T-helper 1 cell (primary cell): ENCODE measurements around the gene EHBP1L1.

ENCODE experiments used
- DNase-seq, 5 donors: peaks; one replicate each; pipeline ENCODE4 v3.0.0-alpha.2; 2012 to 2020

Gene EHBP1L1

GRCh38 chr11:65546217-65546958 is 29.5 kb upstream of the EHBP1L1 start:
- peak; percentile 94 to 99 (median 97) for DNase-seq

DNA sequence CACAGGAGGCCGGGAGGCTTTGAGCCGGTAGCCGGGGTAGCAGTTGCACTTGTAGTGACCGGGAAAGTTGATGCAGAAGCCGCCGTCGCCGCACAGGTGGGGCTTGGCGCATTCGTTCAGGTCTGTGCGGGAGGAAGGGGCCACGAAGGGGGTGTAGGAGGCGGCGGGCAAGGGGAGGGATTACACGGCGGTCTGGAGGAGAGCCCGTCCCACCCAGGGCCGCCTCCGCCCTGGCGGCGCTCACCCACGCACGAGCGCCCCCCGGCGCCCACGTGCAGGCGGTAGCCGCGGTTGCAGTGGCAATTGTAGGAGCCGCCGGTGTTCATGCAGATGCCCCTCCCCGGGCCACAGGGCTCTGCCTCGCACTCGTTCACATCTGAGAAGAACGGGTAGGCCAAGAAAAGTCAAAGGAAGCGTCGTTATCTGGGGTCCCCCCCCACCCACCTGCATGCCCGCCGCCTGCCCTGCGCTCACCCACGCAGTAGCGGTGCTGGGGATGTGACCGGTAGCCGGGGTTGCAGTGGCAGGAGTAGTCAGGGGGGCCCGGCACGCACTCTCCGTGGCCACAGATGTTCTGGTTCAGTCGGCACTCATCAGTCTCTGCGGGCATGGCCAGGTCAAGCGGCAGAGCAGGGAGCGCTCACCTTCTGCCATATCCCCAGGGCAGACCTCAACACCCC is 28.3 kb upstream of the EHBP1L1 start:
- DNase-seq = peak in 2 of 5 donors; percentile 27 to 54

- no peak for DNase-seq
Observed at GRCh38 chr11:65548395-65548794, 27.5 kb upstream of the EHBP1L1 start.

- DNase-seq = no peak
Observed at GRCh38 chr11:65549096-65549495, 26.8 kb upstream of the EHBP1L1 start.

DNA sequence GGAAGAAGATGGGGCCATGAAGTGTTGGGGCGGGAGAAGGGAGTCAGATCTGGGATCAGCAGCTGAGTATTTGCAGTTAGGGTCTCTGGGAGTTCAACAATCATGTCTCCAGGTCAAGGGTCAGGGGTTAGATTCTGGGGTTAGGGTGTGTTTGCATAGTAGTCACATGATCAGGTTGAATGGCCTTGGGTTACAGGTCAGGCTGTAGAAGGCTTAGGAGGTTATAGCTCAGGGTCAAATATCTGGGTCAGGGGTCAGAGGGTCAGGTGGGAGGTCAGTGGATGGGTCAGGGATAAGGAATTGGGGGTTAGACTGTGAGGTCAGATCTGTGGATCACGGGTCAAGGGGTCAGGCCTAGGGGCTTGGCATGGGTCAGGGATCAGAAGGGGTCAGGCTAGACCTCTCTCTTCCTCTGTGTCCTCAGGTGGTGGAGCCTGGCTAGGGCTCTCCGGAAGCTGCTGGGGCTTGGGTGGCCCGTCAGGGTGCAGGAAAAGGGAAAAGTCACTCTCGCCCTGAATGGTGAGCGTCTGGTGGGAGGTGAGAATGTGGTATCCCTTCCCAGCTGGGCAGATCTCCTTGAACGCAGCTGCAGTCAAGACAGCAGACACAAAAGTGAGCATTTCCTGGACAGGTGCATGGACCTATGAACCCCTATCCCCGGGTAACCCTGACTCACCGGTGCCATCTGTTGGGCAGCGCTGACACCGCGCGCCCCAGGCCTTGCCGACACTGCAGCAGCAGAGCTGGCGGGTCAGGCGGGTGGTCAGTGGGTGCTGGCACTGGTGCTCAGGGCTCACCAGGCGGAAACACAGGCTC is 24.1 kb upstream of the EHBP1L1 start:
- DNase-seq = peak in 4 of 5 donors; percentile 41 to 72 (median 55)

DNA sequence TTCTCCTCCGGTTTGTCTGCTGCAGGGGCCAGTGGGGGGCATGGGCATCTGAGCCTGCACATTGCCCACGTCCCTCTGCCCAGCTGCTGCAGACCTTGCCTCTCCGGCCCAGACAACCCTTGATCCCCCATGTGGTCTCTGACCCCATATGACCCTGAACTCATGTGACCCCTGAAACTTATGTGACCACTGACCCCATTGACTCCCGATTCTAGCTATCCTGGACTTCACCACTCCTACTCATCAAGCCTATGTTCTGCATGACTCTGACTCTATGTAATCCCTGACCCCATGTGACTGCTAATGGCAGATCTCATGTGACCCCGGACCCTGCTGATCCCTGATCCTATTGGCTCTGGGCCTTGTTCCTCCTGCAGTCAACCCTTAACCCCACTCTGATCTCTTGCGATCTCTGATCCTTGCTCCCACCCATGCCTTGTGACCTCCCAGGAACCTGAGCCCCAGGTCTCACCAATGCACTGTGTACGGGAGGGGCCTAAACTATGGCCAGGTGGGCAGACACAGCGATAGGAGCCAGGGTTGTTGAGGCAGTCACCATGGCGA is 23.4 kb upstream of the EHBP1L1 start:
- no peak for DNase-seq

- DNase-seq = peak; percentile 44 to 88 (median 75)
Observed at GRCh38 chr11:65553301-65554001, 22.4 kb upstream of the EHBP1L1 start.

GRCh38 chr11:65554057-65554818 is 21.6 kb upstream of the EHBP1L1 start:
- no peak for DNase-seq

DNA sequence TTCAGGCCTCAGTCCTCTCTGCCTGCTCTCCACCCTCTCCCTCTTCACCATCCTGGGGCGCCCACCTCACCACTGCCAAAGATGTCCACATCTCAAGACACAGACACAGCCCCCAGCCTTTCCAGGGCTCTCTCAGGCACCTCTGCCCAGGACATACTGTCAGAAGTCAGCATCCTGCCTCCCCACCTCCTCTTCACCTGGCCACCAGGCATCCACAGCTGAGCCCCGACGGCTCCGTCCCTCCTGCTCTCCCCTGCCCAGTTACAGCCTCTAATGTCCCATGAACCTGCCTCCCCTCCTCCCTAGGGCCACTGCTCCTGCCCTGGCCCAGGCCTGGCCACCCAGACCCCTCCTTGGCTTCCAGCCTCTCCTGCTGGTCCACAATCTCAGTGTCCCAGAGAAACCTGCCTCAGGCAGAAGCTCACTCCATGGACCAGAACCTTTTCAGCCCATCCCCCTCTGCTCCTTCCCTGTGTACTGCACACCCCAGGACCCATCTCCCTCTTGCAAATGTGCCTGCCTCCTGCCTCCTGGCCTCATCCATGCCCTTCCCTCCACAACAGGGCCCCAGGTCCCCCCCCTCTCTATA is 20.9 kb upstream of the EHBP1L1 start:
- DNase-seq = no peak

GRCh38 chr11:65555693-65556231 is 20.1 kb upstream of the EHBP1L1 start:
- DNase-seq = no peak

DNA sequence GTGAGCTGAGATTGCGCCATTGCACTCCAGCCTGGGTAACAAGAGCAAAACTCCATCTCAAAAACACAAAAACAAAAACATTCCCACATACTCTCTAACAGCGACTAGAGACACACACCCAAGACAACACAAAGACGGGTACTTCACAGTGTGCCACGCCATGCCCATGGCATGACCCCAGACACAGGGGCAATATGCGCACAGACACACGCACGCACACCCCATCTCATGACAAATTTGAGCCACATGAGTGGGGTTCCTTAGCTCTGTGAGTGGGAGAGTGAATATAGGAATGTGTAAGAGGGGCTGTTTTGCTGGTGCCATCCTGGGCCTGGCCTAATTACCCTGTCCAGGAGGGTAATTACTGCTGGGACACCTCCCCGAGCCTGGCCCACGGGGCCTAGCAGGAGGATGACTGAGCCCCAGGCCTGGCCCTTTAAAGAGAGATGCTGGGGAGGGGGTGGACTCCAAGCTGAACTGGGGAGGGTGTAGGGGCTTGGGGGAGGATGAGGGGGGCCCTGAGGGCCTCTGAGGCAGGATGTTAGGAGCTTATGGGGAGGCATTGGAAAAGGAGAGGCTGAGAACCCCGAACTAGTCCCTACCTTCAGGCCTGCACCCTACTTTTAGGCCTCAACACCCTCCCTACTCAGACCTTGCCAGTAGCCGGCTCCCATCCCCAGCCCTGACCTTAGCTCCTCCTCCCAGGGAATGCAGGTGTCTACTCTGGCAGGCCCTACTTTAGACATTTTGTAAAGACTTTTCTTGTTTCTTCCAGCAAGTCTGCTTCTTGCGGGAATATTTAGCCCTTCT is 19.2 kb upstream of the EHBP1L1 start:
- DNase-seq = no peak

DNA sequence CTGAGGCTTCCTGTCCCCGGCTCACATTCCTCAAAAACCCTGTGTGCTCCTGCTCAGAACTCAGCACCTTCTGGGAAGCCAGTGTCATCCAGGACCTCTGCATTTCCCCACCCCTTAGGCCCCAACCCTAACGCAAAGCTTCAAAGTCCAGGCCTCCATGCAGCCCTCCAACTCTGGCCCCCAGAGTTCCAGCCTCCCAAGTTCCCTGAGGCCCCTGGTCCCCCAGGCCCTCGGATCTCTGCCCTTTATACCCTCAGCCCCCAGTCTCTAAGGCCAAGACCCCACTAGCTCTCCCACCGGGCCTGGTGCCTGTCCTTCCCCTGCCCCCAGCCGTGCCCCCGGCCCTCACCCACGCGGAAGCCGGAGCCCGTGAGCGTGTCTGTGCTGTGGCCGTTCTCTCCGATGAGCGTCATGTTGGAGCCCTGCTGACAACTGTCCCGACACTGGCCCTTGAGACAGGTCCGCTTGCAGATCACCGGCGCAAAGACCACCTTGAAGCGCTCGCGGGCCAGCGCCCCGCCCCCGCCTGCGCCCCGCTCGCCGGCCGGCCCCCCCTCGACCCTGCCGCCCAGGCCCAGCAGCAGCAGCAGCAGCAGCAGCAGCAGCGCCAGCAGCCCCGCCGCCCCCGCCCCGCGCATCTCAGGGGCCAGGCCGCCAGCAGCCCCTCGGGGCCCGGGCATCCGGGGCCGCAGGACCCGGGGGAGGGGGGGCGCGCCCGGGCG is 18.4 kb upstream of the EHBP1L1 start:
- peak in 1 of 5 donors; percentile 19 for DNase-seq

- peak in 2 of 5 donors; percentile 23 to 43 for DNase-seq
Observed at GRCh38 chr11:65558002-65558929, 17.6 kb upstream of the EHBP1L1 start, which contains the start of gene LTBP3. TSS of gene LTBP3 (minus strand) at chr11:65558359. CDS start at chr11:65557959, 400 bp downstream.

DNA sequence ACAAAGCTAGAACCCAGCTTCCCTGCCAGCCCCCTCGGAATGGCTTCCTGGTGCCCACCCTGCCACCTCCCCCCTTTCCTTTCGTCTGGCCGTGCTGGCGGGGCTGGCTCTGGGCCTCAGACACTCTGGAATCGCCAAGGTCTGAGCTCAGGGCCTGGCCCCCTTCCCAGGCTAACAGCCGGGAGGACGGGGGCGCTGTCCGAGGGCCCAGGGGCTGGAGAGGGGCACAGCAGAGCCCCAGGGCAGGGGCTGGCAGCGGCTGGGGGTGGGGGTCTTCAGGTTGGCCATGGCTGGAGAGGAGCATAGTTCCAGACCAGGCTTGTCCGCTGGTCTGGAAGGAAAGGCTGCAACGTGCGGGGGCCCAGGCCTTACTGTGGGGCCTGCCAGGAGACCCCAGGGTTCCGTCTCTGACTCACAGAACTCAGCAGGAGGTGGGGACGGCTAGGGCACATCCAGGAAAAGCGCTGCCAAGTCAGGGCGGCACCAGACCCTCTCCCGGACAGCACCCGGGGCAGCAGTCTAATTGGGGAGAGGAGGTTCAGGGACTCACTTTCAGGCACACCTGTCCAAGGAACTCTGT is 16.8 kb upstream of the EHBP1L1 start:
- DNase-seq = peak in 1 of 5 donors; percentile 10

- DNase-seq = no peak
Observed at GRCh38 chr11:65559535-65559934, 16.3 kb upstream of the EHBP1L1 start.

DNA sequence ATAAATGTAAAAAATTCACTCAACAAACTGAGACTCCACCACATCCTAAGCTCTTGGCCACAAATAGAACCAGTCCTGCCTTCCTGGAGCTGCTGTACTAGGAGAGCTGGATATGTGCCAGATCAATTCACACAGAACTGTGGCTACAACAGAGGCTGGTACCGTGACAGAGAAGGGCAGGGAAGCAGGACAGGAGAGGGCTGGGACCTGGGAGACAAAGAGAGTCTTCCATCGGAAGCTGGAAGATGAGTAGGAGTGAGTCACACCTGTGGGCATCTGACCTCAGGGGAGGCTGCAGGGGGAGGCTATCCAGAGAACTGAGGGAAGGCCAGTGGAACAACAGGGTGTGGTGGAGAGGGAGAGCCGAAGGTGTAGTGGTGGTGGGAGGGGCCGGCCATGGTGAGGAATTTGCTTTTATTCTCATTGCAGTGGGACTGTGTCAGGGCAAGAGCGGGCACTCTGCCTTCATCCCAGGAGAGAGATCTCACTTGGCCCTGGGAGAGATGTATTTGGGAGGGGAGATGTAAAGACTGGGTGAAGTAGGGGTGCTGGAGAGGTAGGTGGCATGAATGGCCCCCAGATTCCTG is 15.8 kb upstream of the EHBP1L1 start:
- DNase-seq = no peak
